Measurements from ENCODE around the gene PACS1. TPM values are rescaled to one million over a fixed set of nuclear protein-coding genes. Genes with fewer than 3 reads are reported as not detected.

The PACS1 gene
- total RNA-seq, 3 donors from 2014 or later, result 37.9 to 40.6 (median 38.6) TPM

DNA sequence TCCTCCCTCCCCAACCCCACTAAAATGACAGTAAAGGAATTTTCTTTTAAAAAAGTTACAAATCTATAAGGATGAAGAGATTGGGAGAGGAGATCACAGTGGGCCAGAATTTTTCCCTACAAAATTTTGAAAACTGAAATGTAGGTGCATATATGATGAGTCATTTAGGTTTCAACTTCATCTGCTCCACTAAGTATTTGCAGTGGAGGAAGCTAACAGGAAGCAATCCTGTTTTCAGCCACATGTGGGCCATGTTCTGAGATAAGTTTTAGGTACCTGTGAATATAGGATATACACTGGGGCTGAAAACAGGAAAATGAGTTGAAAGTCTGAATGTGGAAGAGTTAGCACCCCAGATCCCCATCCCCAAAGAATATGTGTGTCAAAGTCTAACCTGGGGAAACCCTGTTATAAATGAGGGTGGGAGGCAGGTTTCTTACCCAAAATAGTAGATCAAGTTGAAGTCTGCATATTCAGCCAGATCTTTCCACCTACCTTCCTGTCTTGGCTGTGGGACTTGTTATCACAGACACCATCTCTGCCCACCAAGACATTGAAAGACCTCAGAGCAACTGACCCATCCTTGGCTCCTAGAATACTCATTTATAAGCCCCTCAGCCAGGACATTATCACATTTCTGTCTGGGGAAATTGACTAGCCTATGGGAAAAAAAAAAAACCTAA, 87.3 kb downstream of the PACS1 start:
- TF ChIP-seq POLR2A (IDR thresholded peaks at IDR 0.05) (no peak), POLR2AphosphoS5 (IDR thresholded peaks at IDR 0.05) (no peak)
- TF ChIP-seq, protein P1, sequence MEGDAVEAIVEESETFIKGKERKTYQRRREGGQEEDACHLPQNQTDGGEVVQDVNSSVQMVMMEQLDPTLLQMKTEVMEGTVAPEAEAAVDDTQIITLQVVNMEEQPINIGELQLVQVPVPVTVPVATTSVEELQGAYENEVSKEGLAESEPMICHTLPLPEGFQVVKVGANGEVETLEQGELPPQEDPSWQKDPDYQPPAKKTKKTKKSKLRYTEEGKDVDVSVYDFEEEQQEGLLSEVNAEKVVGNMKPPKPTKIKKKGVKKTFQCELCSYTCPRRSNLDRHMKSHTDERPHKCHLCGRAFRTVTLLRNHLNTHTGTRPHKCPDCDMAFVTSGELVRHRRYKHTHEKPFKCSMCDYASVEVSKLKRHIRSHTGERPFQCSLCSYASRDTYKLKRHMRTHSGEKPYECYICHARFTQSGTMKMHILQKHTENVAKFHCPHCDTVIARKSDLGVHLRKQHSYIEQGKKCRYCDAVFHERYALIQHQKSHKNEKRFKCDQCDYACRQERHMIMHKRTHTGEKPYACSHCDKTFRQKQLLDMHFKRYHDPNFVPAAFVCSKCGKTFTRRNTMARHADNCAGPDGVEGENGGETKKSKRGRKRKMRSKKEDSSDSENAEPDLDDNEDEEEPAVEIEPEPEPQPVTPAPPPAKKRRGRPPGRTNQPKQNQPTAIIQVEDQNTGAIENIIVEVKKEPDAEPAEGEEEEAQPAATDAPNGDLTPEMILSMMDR (IDR thresholded peaks at IDR 0.05), result no peak
- no peak overlapping the region for H3K4me3 ChIP-seq
- H3K27me3 ChIP-seq, result no peaks in the 10 kb centered on the region
- no peaks in the 10 kb centered on the region for H3K4me1 ChIP-seq
- H3K9me3 ChIP-seq, result no peaks in the 10 kb centered on the region
- H3K27ac ChIP-seq, result no peak overlapping the region
- intact Hi-C loops (cut with DNase I; ENCODE audit: low total_unique reads), result no loop called here
- no peaks in the 10 kb centered on the region for H3K36me3 ChIP-seq
- DNase-seq (ENCODE audit: low spot score in 2 of 2), result no peak

DNA sequence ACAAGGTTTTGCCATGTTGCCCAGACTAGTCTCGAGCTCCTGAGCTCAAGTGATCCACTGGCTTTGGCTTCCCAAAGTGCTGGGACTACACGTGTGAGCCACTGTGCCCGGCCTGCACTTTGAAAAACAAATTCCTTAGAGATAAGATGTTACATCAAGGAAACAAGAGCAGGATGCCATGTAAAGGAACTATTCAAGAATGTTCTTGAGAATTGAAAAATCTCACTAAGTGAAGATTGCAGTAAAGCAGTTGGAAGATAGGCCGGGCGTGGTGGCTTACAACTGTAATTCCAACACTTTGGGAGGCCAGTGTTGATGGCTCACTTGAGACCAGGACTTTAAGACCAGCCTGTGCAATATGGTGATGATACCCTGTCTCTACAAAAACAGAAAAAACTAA, 88.1 kb downstream of the PACS1 start:
- Histone ChIP-seq H3K4me3 (no peak overlapping the region), H3K27me3 (no peaks in the 10 kb centered on the region), H3K4me1 (no peaks in the 10 kb centered on the region), H3K27ac (no peak overlapping the region), H3K9me3 (no peaks in the 10 kb centered on the region), H3K36me3 (no peaks in the 10 kb centered on the region)
- DNase-seq (ENCODE audit: low spot score in 2 of 2), result no peak
- intact Hi-C loops (cut with DNase I; ENCODE audit: low total_unique reads), result no loop called here
- TF ChIP-seq POLR2A (IDR thresholded peaks at IDR 0.05), result no peak

DNA sequence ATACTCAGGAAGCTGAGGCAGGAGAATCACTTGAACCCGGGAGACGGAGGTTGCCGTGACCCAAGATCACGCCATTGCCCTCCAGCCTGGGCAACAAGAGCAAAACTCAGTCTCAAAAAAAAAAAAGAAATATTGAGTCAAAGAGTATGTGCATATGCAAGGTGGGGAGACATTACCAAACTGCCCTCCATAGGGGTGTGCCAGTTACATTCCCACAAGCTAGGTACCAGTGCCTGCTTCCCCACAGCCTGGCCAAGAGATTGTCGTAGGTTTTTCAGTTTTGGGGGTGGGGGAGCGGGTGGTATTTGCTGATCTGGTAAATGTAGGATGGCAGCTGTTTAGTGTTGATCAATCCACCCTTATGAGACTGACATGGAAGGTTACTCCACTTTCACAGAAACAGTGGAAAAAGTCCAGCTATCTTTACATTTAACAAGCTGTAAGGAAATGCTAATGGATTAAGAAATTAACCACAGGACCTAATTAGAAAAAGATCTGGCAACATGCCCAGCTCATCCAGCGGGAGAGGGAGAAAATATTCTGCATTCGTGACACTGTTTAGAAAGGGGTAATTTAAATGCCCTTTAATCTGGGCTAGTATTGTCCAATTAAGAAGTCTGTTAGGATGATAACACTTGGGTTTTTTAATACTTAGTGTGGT, 89.4 kb downstream of the PACS1 start:
- intact Hi-C loops (cut with DNase I; ENCODE audit: low total_unique reads), result no loop called here
- Histone ChIP-seq H3K36me3 (no peaks in the 10 kb centered on the region), H3K4me3 (no peak overlapping the region), H3K9me3 (no peaks in the 10 kb centered on the region), H3K27ac (no peak overlapping the region), H3K27me3 (no peaks in the 10 kb centered on the region), H3K4me1 (no peaks in the 10 kb centered on the region)
- DNase-seq (ENCODE audit: low spot score in 2 of 2), result no peak
- TF ChIP-seq, protein P1 (IDR thresholded peaks at IDR 0.05), result no peak
- no peak for TF ChIP-seq POLR2A (IDR thresholded peaks at IDR 0.05)
- TF ChIP-seq POLR2AphosphoS5 (IDR thresholded peaks at IDR 0.05), result no peak

DNA sequence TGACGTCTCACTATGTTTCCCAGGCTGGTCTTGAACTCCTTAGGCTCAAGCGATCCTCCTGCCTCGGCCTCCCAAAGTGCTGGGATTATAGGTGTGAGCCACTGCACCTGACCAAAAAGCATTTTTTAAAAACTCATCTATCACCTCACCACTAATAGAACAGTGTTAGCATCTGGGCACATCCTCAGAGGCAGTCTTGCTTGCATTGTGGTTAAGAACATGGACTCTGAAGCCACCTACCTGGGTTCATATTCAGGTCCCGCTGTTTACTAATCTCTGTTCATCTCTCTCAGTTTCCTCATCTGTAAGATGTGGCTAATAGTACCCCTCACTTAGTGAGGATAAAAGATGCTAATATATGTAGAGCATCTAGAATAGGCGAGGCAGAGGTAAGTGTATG, 90.6 kb downstream of the PACS1 start:
- TF ChIP-seq POLR2A (IDR thresholded peaks at IDR 0.05) (no peak), POLR2AphosphoS5 (IDR thresholded peaks at IDR 0.05) (no peak)
- TF ChIP-seq, protein P1 (IDR thresholded peaks at IDR 0.05), result no peak
- no peak for DNase-seq (ENCODE audit: low spot score in 2 of 2)
- no peaks in the 10 kb centered on the region for H3K4me1 ChIP-seq
- H3K9me3 ChIP-seq, result no peaks in the 10 kb centered on the region
- intact Hi-C loops (cut with DNase I; ENCODE audit: low total_unique reads), result loop anchor here (10.0 kb wide), 1 partner anchor 1154 kb away; no protein-coding TSS in a partner anchor
- H3K27ac ChIP-seq, result no peak overlapping the region
- H3K27me3 ChIP-seq, result no peaks in the 10 kb centered on the region
- H3K4me3 ChIP-seq, result no peak overlapping the region
- H3K36me3 ChIP-seq, result no peaks in the 10 kb centered on the region

DNA sequence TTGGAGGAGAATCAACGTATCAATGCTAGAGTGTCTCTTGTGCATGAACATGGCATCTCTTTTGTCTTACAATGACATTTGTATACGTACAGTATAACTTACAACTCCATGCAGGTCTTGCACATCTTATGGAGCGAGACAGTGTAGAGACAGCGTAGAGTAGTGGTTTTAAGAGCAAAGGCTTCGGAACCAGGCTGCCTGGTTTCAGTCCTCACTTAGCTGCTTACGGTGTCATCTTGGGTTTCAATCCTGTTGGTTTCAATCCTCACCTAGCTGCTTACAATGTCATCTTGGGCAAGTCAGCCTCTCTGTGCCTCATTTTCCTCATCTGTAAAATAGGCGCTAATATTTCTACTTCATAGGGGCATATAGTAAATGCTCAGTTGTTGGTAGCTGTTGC, 98.2 kb downstream of the PACS1 start:
- Histone ChIP-seq H3K9me3 (no peaks in the 10 kb centered on the region), H3K4me3 (no peak overlapping the region), H3K36me3 (no peaks in the 10 kb centered on the region), H3K27me3 (no peaks in the 10 kb centered on the region), H3K27ac (no peak overlapping the region), H3K4me1 (no peaks in the 10 kb centered on the region)
- intact Hi-C loops (cut with DNase I; ENCODE audit: low total_unique reads), result loop anchor here (10.0 kb wide), 1 partner anchor 1147 kb away; no protein-coding TSS in a partner anchor
- TF ChIP-seq POLR2AphosphoS5 (IDR thresholded peaks at IDR 0.05) (no peak), POLR2A (IDR thresholded peaks at IDR 0.05) (no peak)
- TF ChIP-seq, protein P1 (IDR thresholded peaks at IDR 0.05), result no peak
- no peak for DNase-seq (ENCODE audit: low spot score in 2 of 2)

Measured in breast epithelium (tissue), 4 donors.